NCI-H2107 (cell line): Measurements from ENCODE around the gene NDOR1.

Experiments
- DNase-seq: peaks from one replicate; lab custom pipeline; 2025; lab: John Stamatoyannopoulos, UW

Gene NDOR1

GRCh38 chr9:137183980-137184595 lies 21.4 kb upstream of the NDOR1 start:
- DNase-seq, result no peak

- DNase-seq, result no peak
These were observed 20.4 kb upstream of the NDOR1 start for GRCh38 chr9:137184881-137185660.

- DNase-seq, result no peak
These were observed 19.6 kb upstream of the NDOR1 start for GRCh38 chr9:137185921-137186320.

- no peak for DNase-seq
These were observed 19.1 kb upstream of the NDOR1 start for GRCh38 chr9:137186385-137186784.

DNA sequence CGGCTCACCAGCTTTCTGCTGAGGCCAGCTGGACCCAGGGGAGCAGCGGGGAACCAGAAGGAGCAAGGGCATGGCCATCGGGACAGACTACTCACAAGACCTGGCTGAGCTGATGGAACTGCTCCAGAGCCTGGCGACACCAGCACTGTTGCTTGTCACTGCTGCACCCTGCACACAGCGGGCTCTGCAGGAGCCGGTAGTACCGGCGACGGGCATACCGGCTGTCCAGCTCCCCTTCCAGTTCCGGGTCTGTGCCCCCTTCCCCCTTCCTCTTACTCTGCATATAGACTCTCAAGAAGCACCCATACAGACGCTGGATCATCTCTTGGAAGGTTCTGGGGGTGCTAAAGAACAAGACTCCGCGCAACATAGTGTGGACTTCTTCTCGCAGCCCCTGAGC lies 18.1 kb upstream of the NDOR1 start:
- DNase-seq, result no peak

DNA sequence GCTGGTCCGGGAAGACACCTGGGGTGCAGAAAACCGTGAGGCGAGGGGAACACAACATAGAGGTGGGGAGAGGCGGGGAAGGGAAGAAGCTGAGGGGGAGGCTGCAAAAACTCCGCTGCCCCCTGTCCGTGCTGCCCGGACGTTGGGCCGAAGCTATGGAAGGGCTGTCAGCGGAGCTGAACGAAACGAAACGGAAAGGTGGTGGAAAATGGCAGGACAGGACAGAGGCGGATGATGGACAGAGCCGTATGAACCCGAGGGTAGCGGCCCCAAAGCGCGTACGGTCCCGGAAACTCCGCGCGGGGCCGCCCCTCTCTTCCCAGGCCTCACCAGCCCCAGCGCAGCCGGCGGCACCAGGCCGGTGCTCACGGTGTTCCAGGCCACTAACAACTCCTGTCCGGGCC lies 17.4 kb upstream of the NDOR1 start:
- DNase-seq, result no peak

DNA sequence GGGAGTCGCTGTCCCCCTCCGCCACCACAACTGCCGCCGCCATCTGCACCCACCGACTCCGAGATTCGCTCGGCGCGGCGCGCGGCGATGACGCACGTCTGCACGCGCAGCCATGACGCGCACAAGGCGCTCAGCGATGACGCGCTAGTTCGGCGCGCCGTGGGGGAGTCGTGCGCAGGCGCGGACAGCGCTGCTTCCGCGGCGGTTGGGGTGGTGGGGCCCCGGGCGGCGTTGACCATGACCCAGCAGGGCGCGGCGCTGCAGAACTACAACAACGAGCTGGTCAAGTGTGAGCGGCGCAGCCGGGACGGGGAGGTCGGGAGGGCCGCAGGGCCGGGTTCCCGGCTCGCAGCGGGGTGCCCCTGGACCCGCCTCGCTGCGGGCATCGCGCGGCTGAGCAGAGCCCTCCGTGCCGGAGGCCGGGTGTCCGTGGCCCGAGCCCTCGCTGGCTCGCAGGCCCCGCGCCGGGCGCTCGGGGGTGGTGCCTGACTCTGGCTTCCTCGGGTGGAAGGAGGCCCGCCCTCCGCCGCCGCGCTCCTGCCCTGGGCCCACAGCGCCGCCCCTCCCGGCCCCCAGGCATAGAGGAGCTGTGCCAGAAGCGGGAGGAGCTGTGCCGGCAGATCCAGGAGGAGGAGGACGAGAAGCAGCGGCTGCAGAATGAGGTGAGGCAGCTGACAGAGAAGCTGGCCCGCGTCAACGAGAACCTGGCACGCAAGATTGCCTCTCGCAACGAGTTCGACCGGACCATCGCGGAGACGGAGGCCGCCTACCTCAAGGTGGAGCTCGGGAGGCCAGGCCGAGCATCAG lies 16.8 kb upstream of the NDOR1 start, which contains the start of the genes ANAPC2 and SSNA1:
Gene ANAPC2 (minus strand): TSS at position 71 of the 807 bp plus-strand sequence. CDS start 28 bp downstream, at position 43.
Gene SSNA1 (plus strand): TSS at position 187 of the 807 bp plus-strand sequence. CDS start 51 bp downstream, at position 238.
- peak; percentile 91 for DNase-seq

GRCh38 chr9:137189297-137190295 lies 15.9 kb upstream of the NDOR1 start:
- no peak for DNase-seq

DNA sequence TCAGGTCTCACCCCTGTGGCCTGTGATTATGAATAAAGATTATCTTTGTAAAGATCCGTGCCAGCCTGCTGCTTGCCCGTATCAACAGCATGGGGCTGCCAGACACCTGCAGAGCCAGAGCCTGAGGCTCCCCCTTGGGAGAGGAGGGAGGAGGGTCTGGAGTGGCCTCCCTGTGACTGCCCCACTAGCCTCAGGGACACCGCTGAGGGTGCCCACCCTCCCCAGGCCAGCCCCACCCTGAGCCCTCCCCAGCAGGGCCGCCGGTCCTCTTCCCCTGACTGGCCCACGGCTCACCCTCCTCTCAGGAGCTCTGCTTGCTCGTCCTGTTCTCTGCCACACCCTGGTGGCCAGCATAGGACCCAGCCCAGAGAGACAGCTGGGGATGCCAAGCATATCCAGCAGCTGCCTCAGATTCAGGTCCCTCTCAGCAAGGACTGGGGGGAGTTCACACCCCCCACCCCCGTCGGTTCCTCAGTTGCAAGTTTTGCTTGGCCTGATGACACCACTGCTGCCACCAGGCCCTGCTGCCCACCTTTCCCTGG lies 15.1 kb upstream of the NDOR1 start:
- no peak for DNase-seq

DNA sequence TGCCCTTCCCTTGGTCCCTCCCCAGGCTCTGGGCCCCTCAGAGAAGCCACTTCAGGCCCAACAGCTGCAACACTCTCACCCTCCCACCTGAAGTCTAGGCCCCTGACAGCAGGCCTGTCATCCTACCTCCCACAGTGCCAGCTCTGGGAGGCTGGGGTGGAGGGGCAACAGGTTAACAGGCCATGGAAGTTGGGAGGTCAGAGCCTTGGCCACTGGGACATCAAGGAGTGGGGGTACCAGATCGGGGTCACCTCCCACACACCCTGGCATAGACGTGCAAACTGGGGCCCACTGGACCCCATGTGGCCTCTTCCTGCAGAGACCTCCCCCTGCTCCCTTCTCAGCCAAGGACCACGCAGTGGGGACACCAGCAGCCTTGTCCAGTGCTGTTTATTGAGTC lies 14.3 kb upstream of the NDOR1 start:
- DNase-seq, result no peak

- no peak for DNase-seq
These were observed 13.6 kb upstream of the NDOR1 start for GRCh38 chr9:137191691-137192447.

- DNase-seq, result no peak
These were observed 13.1 kb upstream of the NDOR1 start for GRCh38 chr9:137192448-137192780.

DNA sequence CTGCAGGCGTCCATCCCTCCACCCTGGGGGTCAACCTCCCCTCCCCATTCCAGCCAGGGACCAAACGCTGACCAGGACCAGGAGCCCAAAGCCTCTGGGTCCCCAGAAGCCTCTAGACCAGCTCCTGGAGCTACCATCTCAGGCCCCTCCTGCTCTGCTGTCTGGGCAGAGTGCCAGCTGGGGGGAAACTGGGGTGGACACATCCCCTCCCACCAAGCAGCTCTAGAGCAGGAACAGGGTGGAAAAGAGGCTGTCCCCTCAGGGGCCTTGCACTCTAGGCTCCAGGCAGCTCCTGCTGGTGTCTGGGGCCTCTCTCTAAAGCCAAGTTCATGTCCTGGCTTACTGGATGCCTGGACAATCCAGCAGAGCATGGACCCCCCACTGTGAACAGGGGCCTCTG lies 12.6 kb upstream of the NDOR1 start:
- no peak for DNase-seq

GRCh38 chr9:137193771-137194170 lies 11.7 kb upstream of the NDOR1 start:
- DNase-seq, result no peak

DNA sequence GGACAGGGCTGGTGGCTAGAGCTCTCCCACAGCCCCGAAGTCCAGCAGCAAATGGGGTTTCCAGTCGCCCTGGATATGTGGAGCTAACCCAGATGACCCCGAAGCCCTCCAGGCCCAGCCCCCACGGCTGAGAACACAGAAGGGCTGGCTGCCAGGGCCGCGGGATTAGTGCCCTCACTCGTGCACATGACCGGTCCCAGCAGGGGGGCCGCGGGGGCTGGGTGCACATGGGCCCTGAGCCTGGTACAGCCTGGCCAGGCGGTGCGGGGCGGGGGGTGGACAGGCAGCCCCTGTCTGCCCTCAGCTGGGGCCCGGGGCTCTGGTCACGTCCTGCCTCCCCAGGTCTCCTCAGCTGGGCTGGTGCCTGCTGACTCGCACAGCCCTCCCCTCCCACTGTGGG lies 11.1 kb upstream of the NDOR1 start:
- DNase-seq, result no peak

GRCh38 chr9:137194909-137195308 lies 10.6 kb upstream of the NDOR1 start:
- DNase-seq, result no peak

- DNase-seq, result peak; percentile 84
These were observed 9.8 kb upstream of the NDOR1 start for GRCh38 chr9:137195525-137196220.

GRCh38 chr9:137198051-137198901 lies 7.2 kb upstream of the NDOR1 start:
- no peak for DNase-seq

GRCh38 chr9:137198902-137199283 lies 6.6 kb upstream of the NDOR1 start:
- DNase-seq, result no peak
